Measurements from ENCODE around the gene DHX32.
A peak's percentile ranks its signal among the peaks of the same experiment; 100 is the strongest.

Gene DHX32

GRCh38 chr10:125801574-125801973 lies 79.5 kb downstream of the DHX32 start:
- DNase-seq: no peak

GRCh38 chr10:125799451-125800182 lies 81.5 kb downstream of the DHX32 start:
- no peak for DNase-seq

- DNase-seq: peak; percentile 6
Observed at GRCh38 chr10:125797994-125798662, 83.0 kb downstream of the DHX32 start.

- no peak for DNase-seq
Observed at GRCh38 chr10:125797424-125797823, 83.7 kb downstream of the DHX32 start.

- no peak for DNase-seq
Observed at GRCh38 chr10:125795637-125796190, 85.4 kb downstream of the DHX32 start.

GRCh38 chr10:125795128-125795527 lies 86.0 kb downstream of the DHX32 start:
- no peak for DNase-seq

- DNase-seq: no peak
Observed at GRCh38 chr10:125792342-125793300, 88.5 kb downstream of the DHX32 start.

- no peak for DNase-seq
Observed at GRCh38 chr10:125788156-125789034, 92.7 kb downstream of the DHX32 start.
